NK-92 treated with Interleukin-12 subunit alpha and Interleukin-12 subunit beta, amount 100 ng/mL, for 24 hours (cell line): Measurements from ENCODE around the gene RTL3.

Experiments
- DNase-seq: peaks from one replicate; lab custom pipeline; 2025; lab: John Stamatoyannopoulos, UW

RTL3 gene

GRCh38 chrX:78619834-78620233 lies 39.3 kb downstream of the RTL3 start:
- DNase-seq = no peak

GRCh38 chrX:78618987-78619386 lies 40.1 kb downstream of the RTL3 start:
- DNase-seq = no peak

- no peak for DNase-seq
These were observed 44.9 kb downstream of the RTL3 start for GRCh38 chrX:78614264-78614663.
